ENCODE results near the gene ELOA2.
A peak's percentile ranks its signal among the peaks of the same experiment; 100 is the strongest.

Gene ELOA2

DNA sequence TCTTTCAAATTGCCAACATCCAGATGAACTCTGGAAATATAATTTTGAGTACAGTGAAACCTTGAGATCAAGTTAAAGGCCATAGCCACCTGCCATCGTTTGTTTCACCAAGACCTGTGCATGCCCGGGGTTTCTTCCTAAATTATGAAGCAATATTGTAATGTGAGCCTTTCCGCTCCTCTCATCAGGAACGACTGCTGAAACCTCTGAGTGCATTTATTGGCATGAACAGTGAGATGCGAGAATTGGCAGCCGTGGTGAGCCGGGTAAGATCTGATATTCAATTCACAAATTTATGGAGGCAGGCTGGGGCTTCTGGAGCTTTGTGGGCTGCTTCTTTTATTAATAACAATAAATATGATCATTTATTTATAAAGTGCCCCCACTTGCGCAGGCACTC, 27.7 kb upstream of the ELOA2 start:
- in situ Hi-C loops (cut with HindIII; ENCODE audit: low sequenced_read_pairs), result no loop called here
- no peak for DNase-seq (ENCODE audit: low read depth, low spot score)
- no peak overlapping the region for H3K4me3 ChIP-seq (ENCODE audit: low read depth, low read length)
- TF ChIP-seq, protein P1, sequence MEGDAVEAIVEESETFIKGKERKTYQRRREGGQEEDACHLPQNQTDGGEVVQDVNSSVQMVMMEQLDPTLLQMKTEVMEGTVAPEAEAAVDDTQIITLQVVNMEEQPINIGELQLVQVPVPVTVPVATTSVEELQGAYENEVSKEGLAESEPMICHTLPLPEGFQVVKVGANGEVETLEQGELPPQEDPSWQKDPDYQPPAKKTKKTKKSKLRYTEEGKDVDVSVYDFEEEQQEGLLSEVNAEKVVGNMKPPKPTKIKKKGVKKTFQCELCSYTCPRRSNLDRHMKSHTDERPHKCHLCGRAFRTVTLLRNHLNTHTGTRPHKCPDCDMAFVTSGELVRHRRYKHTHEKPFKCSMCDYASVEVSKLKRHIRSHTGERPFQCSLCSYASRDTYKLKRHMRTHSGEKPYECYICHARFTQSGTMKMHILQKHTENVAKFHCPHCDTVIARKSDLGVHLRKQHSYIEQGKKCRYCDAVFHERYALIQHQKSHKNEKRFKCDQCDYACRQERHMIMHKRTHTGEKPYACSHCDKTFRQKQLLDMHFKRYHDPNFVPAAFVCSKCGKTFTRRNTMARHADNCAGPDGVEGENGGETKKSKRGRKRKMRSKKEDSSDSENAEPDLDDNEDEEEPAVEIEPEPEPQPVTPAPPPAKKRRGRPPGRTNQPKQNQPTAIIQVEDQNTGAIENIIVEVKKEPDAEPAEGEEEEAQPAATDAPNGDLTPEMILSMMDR (IDR thresholded peaks at IDR 0.05; ENCODE audit: low read depth, low read length), result no peak

DNA sequence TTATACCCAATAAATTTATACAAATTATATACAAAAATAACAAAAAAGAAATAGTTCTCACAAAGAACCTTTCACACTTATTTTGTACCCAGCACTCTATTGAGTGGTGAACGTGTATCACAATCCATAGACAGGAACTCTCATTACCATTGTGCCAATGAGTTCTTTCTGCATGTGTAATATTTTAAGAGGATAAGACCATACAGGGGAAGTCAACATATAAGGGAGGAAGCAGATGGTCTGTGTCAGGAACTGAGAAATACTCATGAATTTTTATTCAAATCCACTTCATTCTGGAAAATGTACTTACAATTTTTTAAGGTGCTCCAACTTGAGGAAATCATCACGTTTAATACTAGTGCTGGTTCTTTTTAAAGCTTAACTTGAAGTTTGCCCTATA, 27.1 kb upstream of the ELOA2 start:
- in situ Hi-C loops (cut with HindIII; ENCODE audit: low sequenced_read_pairs), result no loop called here
- DNase-seq (ENCODE audit: low read depth, low spot score), result no peak
- H3K4me3 ChIP-seq (ENCODE audit: low read depth, low read length), result no peak overlapping the region
- TF ChIP-seq, protein P1 (IDR thresholded peaks at IDR 0.05; ENCODE audit: low read depth, low read length), result no peak

DNA sequence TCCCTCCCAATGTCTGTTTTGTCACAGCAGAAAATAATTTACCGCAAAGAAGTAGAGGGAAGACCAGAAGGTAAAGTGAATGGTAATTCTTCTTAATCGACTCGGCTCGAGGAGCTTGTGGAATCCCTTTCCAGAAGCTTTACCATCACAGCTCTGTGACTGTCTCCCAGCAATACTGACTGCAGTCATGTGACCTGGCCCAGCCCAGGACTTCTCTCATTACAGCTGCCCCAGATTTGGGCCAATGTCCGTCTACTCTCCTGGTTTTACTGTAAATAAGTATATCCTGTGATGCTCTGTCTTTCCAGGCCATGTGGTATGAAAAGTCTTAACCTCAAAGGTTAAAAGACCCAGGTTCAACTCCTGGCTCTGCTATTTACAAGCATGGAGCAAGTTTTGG, 18.9 kb upstream of the ELOA2 start:
- DNase-seq (ENCODE audit: low read depth, low spot score), result no peak
- H3K4me3 ChIP-seq (ENCODE audit: low read depth, low read length), result no peak overlapping the region
- in situ Hi-C loops (cut with HindIII; ENCODE audit: low sequenced_read_pairs), result no loop called here
- TF ChIP-seq, protein P1 (IDR thresholded peaks at IDR 0.05; ENCODE audit: low read depth, low read length), result no peak

DNA sequence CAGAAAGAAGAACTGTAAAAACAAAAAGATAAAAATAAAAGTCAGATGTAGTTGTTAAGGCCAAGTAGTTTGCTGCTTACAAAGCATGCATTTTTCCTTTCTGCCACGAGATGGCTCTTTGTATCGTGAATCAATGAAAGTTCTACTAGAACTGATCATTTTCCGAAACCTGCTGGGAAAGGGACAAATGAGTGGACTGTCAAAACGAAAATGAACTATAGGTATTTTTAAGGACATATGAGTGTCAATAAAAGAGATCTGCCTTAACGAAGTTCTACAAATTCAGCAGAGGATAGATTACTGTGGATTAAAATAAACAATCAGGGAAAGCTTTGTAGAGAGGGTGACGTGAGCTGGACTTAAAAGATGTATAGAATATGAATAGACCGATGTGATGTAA, 15.0 kb upstream of the ELOA2 start:
- no peak overlapping the region for H3K4me3 ChIP-seq (ENCODE audit: low read depth, low read length)
- TF ChIP-seq, protein P1 (IDR thresholded peaks at IDR 0.05; ENCODE audit: low read depth, low read length), result peak; percentile 72
- peak; percentile 56 for DNase-seq (ENCODE audit: low read depth, low spot score)
- in situ Hi-C loops (cut with HindIII; ENCODE audit: low sequenced_read_pairs), result no loop called here

DNA sequence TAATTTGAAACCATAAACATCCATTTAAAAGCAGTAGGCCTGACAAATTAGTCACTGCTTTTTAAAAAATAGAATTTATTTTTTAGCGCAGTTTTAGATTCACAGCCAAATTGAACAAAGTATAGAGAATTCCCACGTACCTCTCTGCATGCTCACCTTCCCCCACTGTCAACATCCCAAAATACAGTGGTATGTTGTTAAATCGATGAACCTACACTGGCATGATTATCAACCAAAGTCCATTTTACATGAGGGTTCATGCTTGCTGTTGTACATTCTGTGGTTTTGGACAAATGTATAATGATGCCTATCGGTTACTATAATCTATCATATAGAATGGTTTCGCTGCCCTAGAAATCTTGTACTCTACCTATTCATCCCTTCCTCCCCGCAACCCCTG, 5.6 kb upstream of the ELOA2 start:
- in situ Hi-C loops (cut with HindIII; ENCODE audit: low sequenced_read_pairs), result no loop called here
- H3K4me3 ChIP-seq (ENCODE audit: low read depth, low read length), result no peak overlapping the region
- TF ChIP-seq, protein P1 (IDR thresholded peaks at IDR 0.05; ENCODE audit: low read depth, low read length), result no peak
- no peak for DNase-seq (ENCODE audit: low read depth, low spot score)

DNA sequence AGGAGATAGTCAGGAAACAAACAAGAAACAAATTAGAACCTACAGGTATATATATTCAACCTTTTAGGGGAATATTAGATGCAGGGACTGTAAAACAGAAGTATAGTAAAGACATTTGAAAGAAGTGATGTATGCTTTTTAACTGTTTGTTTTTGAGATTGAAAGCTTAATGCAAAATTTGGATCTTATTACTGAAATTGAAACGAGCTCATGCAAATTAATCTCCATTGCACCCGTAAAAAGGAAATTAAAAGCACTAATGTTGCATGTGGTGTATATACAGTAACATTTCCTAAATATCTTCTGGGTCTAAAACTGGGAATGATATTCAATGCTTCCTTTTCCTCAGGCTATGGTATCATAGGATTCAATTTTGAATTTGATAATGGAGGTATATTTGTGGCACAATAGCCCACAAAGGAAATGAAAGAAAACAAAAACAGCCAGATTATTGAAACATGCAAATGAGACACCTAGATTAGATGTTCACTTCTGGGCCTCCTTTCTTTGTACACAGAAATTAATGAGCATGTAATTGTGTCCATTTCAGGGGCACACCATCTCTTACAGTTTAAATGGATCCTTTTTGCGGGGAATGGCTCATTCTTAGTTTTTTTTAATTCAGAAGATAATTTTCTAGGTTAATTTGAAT, 1.6 kb upstream of the ELOA2 start:
- TF ChIP-seq, protein P1 (IDR thresholded peaks at IDR 0.05; ENCODE audit: low read depth, low read length), result no peak
- no peak overlapping the region for H3K4me3 ChIP-seq (ENCODE audit: low read depth, low read length)
- no peak for DNase-seq (ENCODE audit: low read depth, low spot score)
- in situ Hi-C loops (cut with HindIII; ENCODE audit: low sequenced_read_pairs), result no loop called here

All from astrocyte of the spinal cord (primary cell).